GM23338 (cell line): ENCODE results near the gene PHC3. TPM values are rescaled to one million over a fixed set of nuclear protein-coding genes. Genes with fewer than 3 reads are reported as not detected.

Source experiments
- ATAC-seq: fragments of 200-7000 bp; cut with Tn5 transposase; 3 replicates; pipeline ENCODE4 v1.9.1; 2020
- DNase-seq: peaks from one replicate; pipeline ENCODE4 v3.0.0-alpha.2; 2015; ENCODE audit warnings: low spot score
- H2AFZ ChIP-seq: fragments of 200-600 bp; sonication (generic); 2 replicates; pipeline ENCODE4 v1.8.0; 2016; ENCODE audit warnings: antibody characterized with exemption, mild to moderate bottlenecking, moderate library complexity
- H3F3A ChIP-seq: fragments of 200-600 bp; sonication (generic); replicated peaks from 2 replicates; pipeline ENCODE4 v1.8.0; 2017; ENCODE audit warnings: antibody characterized with exemption, mixed run types, low read depth
- H3K27ac ChIP-seq: fragments of 200-600 bp; sonication (generic); 2 replicates; pipeline ENCODE4 v1.6.1; 2016; ENCODE audit warnings: low read depth
- H3K27me3 ChIP-seq: fragments of 200-600 bp; sonication (generic); 2 replicates; pipeline ENCODE4 v1.8.0; 2016; ENCODE audit warnings: mild to moderate bottlenecking, mixed run types, moderate library complexity; ENCODE audit not compliant: insufficient read depth
- H3K36me3 ChIP-seq: fragments of 200-600 bp; sonication (generic); 2 replicates; pipeline ENCODE4 v1.8.0; 2016; ENCODE audit warnings: mild to moderate bottlenecking; ENCODE audit not compliant: insufficient read depth
- H3K4me1 ChIP-seq: fragments of 200-600 bp; sonication (generic); 2 replicates; pipeline ENCODE4 v1.8.0; 2016; ENCODE audit warnings: mild to moderate bottlenecking, moderate library complexity; ENCODE audit not compliant: insufficient read depth
- H3K4me2 ChIP-seq: fragments of 200-600 bp; sonication (generic); 2 replicates; pipeline ENCODE4 v1.7.1; 2017; ENCODE audit warnings: mixed run types
- H3K4me3 ChIP-seq: fragments of 200-600 bp; sonication (generic); 2 replicates; pipeline ENCODE4 v1.6.1; 2016; ENCODE audit warnings: mixed run types
- H3K79me2 ChIP-seq: fragments of 200-600 bp; sonication (generic); replicated peaks from 2 replicates; pipeline ENCODE4 v1.8.0; 2017; ENCODE audit warnings: mild to moderate bottlenecking; ENCODE audit not compliant: insufficient read depth
- H3K9me2 ChIP-seq: fragments of 200-600 bp; sonication (generic); 2 replicates; pipeline ENCODE4 v1.8.0; 2017; ENCODE audit not compliant: insufficient read depth
- H4K20me1 ChIP-seq: fragments of 200-600 bp; sonication (generic); replicated peaks from 2 replicates; pipeline ENCODE4 v1.8.0; 2017; ENCODE audit warnings: mild to moderate bottlenecking; ENCODE audit not compliant: insufficient read depth
- H3K27ac Mint-ChIP-seq: 2 replicates; pipeline ENCODE4 v1.8.0; 2020; ENCODE audit warnings: inconsistent platforms, mild to moderate bottlenecking, moderate library complexity, mixed read lengths
- H3K27me3 Mint-ChIP-seq: 3 replicates; pipeline ENCODE4 v1.8.0; 2022; ENCODE audit warnings: low read depth, mild to moderate bottlenecking, moderate library complexity, mixed read lengths, inconsistent platforms; ENCODE audit not compliant: insufficient read depth, poor library complexity
- H3K36me3 Mint-ChIP-seq: 3 replicates; pipeline ENCODE4 v1.8.0; 2021; ENCODE audit warnings: low read depth, mild to moderate bottlenecking, inconsistent platforms, moderate library complexity, mixed read lengths
- H3K4me1 Mint-ChIP-seq: 3 replicates; pipeline ENCODE4 v1.8.0; 2020; ENCODE audit warnings: mild to moderate bottlenecking, inconsistent platforms, mixed read lengths
- H3K4me3 Mint-ChIP-seq: 3 replicates; pipeline ENCODE4 v1.8.0; 2021; ENCODE audit warnings: moderate library complexity, mild to moderate bottlenecking, inconsistent platforms, mixed read lengths
- H3K9me3 Mint-ChIP-seq: 3 replicates; pipeline ENCODE4 v1.8.0; 2020; ENCODE audit warnings: moderate library complexity, mild to moderate bottlenecking, inconsistent platforms, mixed read lengths
- CREB1 ChIP-seq: fragments of 250-450 bp; sonication (Bioruptor Pico); IDR thresholded peaks from 2 replicates; pipeline ENCODE4 v1.5.0; 2020; ENCODE audit warnings: low read depth, mild to moderate bottlenecking, moderate library complexity
- EZH2phosphoT487 ChIP-seq: fragments of 200-600 bp; sonication (generic); IDR thresholded peaks from one replicate; pipeline ENCODE4 v1.8.1; 2018; ENCODE audit warnings: antibody characterized with exemption; ENCODE audit not compliant: unreplicated experiment
- NANOG ChIP-seq: IDR thresholded peaks from 2 replicates; pipeline ENCODE4 v1.6.1; 2016; ENCODE audit warnings: antibody characterized with exemption, borderline replicate concordance
- POLR2AphosphoS5 ChIP-seq: IDR thresholded peaks from 2 replicates; pipeline ENCODE4 v1.6.1; 2016; ENCODE audit warnings: antibody characterized with exemption, low read depth
- STAT1 ChIP-seq: IDR thresholded peaks from one replicate; pipeline ENCODE4 v1.6.1; 2016; ENCODE audit warnings: antibody characterized with exemption; ENCODE audit not compliant: unreplicated experiment
- ZNF114 ChIP-seq: fragments of 250-450 bp; sonication (Bioruptor Pico); IDR thresholded peaks from 2 replicates; pipeline ENCODE4 v1.5.0; 2020; ENCODE audit warnings: mild to moderate bottlenecking, moderate library complexity
- ZNF331 ChIP-seq: fragments of 250-450 bp; sonication (Bioruptor Pico); IDR thresholded peaks from 2 replicates; pipeline ENCODE4 v1.5.0; 2020; ENCODE audit warnings: low read depth, mild to moderate bottlenecking, moderate library complexity
- polyA plus RNA-seq: library from polyadenylated mRNA; unstranded; fragments of >200 nt; fragmentation: Nextera tagmentation; extraction: Ambion mirVana; gene quantifications from 2 replicates; pipeline ENCODE4 v1.2.1, GENCODE V29; 2016
- total RNA-seq: library from RNA; depleted of rRNA; stranded (reverse); fragments of >200 nt; shearing (Covaris generic); gene quantifications from 2 replicates; pipeline ENCODE4 v1.2.3, GENCODE V29; 2014
- TF ChIP-seq, protein P1 (sequence below), 2 experiments: fragments of 200-600 bp in 1 of 2; sonication (generic) in 1 of 2; conservative IDR thresholded peaks; 2 replicates each; pipeline versions ENCODE4 v1.5.1 to v1.6.1; 2016 to 2017; ENCODE audit warnings: antibody characterized with exemption in 2 of 2, low read depth in 2 of 2, mild to moderate bottlenecking in 2 of 2, moderate library complexity in 1 of 2
- TF ChIP-seq, protein P2 (sequence below): IDR thresholded peaks from one replicate; pipeline ENCODE4 v1.6.1; 2018; ENCODE audit warnings: antibody characterized with exemption; ENCODE audit not compliant: unreplicated experiment

The PHC3 gene
- total and polyA plus RNA-seq, 2 experiments from 2014 or later, result 23.9 to 83.5 TPM

DNA sequence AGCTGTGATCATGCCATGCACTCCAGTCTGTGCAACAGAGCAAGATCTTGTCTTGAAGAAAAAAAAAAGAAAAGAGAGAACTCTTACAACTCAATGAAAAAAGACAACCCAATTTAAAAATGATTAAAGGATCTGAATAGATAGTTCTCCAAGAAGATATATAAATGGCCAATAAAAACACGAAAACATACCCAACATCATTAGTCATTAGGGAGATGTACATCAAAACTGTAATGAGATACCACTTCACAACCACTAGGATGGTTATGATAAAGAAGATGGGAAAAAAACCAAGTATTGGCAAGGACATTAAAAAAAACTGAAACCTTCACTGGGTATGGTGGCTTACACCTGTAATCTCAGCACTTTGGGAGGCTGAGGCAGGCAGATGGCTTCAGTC is 38.3 kb upstream of the PHC3 start (continued):
- TF ChIP-seq, protein P1, sequence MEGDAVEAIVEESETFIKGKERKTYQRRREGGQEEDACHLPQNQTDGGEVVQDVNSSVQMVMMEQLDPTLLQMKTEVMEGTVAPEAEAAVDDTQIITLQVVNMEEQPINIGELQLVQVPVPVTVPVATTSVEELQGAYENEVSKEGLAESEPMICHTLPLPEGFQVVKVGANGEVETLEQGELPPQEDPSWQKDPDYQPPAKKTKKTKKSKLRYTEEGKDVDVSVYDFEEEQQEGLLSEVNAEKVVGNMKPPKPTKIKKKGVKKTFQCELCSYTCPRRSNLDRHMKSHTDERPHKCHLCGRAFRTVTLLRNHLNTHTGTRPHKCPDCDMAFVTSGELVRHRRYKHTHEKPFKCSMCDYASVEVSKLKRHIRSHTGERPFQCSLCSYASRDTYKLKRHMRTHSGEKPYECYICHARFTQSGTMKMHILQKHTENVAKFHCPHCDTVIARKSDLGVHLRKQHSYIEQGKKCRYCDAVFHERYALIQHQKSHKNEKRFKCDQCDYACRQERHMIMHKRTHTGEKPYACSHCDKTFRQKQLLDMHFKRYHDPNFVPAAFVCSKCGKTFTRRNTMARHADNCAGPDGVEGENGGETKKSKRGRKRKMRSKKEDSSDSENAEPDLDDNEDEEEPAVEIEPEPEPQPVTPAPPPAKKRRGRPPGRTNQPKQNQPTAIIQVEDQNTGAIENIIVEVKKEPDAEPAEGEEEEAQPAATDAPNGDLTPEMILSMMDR (conservative IDR thresholded peaks at IDR 0.05; ENCODE audit: low read depth in 2 of 2), result no peak
- TF ChIP-seq ZNF331 (no peak), ZNF114 (no peak), STAT1 (no peak), NANOG (no peak), CREB1 (CRISPR knock-in tag) (no peak), POLR2AphosphoS5 (no peak)

DNA sequence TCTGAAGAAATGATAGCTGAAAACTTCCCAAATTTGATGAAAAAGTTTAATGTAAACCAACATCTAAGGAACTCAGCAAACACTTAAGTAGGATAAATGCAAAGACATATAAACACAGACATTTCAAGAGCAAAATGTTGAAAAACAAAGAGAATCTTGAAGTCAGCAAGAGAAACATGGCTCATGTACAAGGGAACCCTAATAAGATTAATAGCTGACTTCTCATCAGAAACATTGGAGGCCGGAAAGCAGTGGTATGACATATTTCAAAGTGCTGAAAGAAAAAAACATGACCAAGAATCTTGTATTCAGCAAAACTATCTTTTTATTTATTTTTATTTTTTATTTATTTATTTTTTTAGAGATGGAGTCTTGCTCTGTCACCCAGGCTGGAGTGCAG is 30.1 kb upstream of the PHC3 start:
- Histone ChIP-seq H2AFZ (no peak overlapping the region), H3K4me1 (no peaks in the 10 kb centered on the region), H3K9me2 (no peaks in the 10 kb centered on the region), H3K36me3 (no peaks in the 10 kb centered on the region), H3F3A (no peaks in the 10 kb centered on the region), H3K4me3 (no peak overlapping the region), H4K20me1 (no peaks in the 10 kb centered on the region), H3K27ac (no peak overlapping the region), H3K4me2 (no peak overlapping the region), H3K27me3 (no peaks in the 10 kb centered on the region), H3K79me2 (no peaks in the 10 kb centered on the region)
- H3K27me3 Mint-ChIP-seq, result no peaks in the 10 kb centered on the region
- H3K4me1 Mint-ChIP-seq, result no peaks in the 10 kb centered on the region
- no peaks in the 10 kb centered on the region for H3K36me3 Mint-ChIP-seq
- H3K27ac Mint-ChIP-seq, result no peak overlapping the region
- TF ChIP-seq, protein P2, sequence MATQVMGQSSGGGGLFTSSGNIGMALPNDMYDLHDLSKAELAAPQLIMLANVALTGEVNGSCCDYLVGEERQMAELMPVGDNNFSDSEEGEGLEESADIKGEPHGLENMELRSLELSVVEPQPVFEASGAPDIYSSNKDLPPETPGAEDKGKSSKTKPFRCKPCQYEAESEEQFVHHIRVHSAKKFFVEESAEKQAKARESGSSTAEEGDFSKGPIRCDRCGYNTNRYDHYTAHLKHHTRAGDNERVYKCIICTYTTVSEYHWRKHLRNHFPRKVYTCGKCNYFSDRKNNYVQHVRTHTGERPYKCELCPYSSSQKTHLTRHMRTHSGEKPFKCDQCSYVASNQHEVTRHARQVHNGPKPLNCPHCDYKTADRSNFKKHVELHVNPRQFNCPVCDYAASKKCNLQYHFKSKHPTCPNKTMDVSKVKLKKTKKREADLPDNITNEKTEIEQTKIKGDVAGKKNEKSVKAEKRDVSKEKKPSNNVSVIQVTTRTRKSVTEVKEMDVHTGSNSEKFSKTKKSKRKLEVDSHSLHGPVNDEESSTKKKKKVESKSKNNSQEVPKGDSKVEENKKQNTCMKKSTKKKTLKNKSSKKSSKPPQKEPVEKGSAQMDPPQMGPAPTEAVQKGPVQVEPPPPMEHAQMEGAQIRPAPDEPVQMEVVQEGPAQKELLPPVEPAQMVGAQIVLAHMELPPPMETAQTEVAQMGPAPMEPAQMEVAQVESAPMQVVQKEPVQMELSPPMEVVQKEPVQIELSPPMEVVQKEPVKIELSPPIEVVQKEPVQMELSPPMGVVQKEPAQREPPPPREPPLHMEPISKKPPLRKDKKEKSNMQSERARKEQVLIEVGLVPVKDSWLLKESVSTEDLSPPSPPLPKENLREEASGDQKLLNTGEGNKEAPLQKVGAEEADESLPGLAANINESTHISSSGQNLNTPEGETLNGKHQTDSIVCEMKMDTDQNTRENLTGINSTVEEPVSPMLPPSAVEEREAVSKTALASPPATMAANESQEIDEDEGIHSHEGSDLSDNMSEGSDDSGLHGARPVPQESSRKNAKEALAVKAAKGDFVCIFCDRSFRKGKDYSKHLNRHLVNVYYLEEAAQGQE, result no peak
- TF ChIP-seq, protein P1 (conservative IDR thresholded peaks at IDR 0.05; ENCODE audit: low read depth in 2 of 2), result no peak
- TF ChIP-seq ZNF114 (no peak), STAT1 (no peak), EZH2phosphoT487 (no peak), NANOG (no peak)
- peaks cover 9% of the 10 kb centered on the region for H3K9me3 Mint-ChIP-seq
- no peak for DNase-seq
- H3K4me3 Mint-ChIP-seq, result no peak overlapping the region
- ATAC-seq, result no peak
